Activated T-cell treated with anti-CD3 and anti-CD28 coated beads, Interleukin-2, amount 50 U/mL, for 4 hours (primary cell): ENCODE data around the gene BFSP1. TPM values are rescaled to one million over a fixed set of nuclear protein-coding genes. Genes with fewer than 3 reads are reported as not detected.

Source experiments
- ATAC-seq, 2 donors: fragments of 200-7000 bp; cut with Tn5 transposase; one replicate each; pipeline ENCODE4 v1.10.0; 2021
- DNase-seq: peaks from one replicate; pipeline ENCODE4 v3.0.0-alpha.2; 2020
- H3K27me3 Mint-ChIP-seq: one replicate; pipeline ENCODE4 v1.8.0; 2021; ENCODE audit warnings: low read depth, mixed read lengths
- H3K36me3 Mint-ChIP-seq: one replicate; pipeline ENCODE4 v1.8.0; 2022; ENCODE audit warnings: mixed read lengths; ENCODE audit not compliant: insufficient read depth
- H3K4me1 Mint-ChIP-seq: one replicate; pipeline ENCODE4 v1.8.0; 2021; ENCODE audit warnings: low read depth, mixed read lengths
- H3K4me3 Mint-ChIP-seq: one replicate; pipeline ENCODE4 v1.8.0; 2021; ENCODE audit warnings: mild to moderate bottlenecking, moderate library complexity, mixed read lengths
- H3K9me3 Mint-ChIP-seq: one replicate; pipeline ENCODE4 v1.8.0; 2021; ENCODE audit warnings: mixed read lengths
- total RNA-seq, 3 donors: library from RNA; stranded (reverse); gene quantifications; one replicate each; pipeline ENCODE4 v1.2.1, GENCODE V29; 2021

The BFSP1 gene
- total RNA-seq, 3 donors from 2014 or later = 0.15 to 0.45 (median 0.16) TPM

- H3K9me3 Mint-ChIP-seq = no peaks in the 10 kb centered on the region
- H3K27me3 Mint-ChIP-seq = no peaks in the 10 kb centered on the region
- H3K36me3 Mint-ChIP-seq = no peaks in the 10 kb centered on the region
- H3K4me3 Mint-ChIP-seq = peak overlapping the region; percentile 84
- ATAC-seq (peak; percentile 27 to 31), DNase-seq (no peak)
- peaks cover 38% of the 10 kb centered on the region for H3K4me1 Mint-ChIP-seq
These were observed 26.9 kb downstream of the BFSP1 start for GRCh38 chr20:17504066-17504897.

- Mint-ChIP-seq H3K36me3 (no peaks in the 10 kb centered on the region), H3K4me3 (no peak overlapping the region), H3K4me1 (peaks cover 38% of the 10 kb centered on the region), H3K9me3 (no peaks in the 10 kb centered on the region), H3K27me3 (no peaks in the 10 kb centered on the region)
- ATAC-seq = no peak
- no peak for DNase-seq
These were observed 27.7 kb downstream of the BFSP1 start for GRCh38 chr20:17503301-17504065.

GRCh38 chr20:17502105-17502504 lies 29.1 kb downstream of the BFSP1 start:
- ATAC-seq = no peak
- H3K9me3 Mint-ChIP-seq = no peaks in the 10 kb centered on the region
- no peak for DNase-seq
- H3K4me1 Mint-ChIP-seq = peaks cover 34% of the 10 kb centered on the region
- H3K4me3 Mint-ChIP-seq = no peak overlapping the region
- no peaks in the 10 kb centered on the region for H3K36me3 Mint-ChIP-seq
- no peaks in the 10 kb centered on the region for H3K27me3 Mint-ChIP-seq

GRCh38 chr20:17501701-17502100 lies 29.5 kb downstream of the BFSP1 start:
- H3K9me3 Mint-ChIP-seq = no peaks in the 10 kb centered on the region
- H3K4me1 Mint-ChIP-seq = peaks cover 31% of the 10 kb centered on the region
- no peak for DNase-seq
- H3K36me3 Mint-ChIP-seq = no peaks in the 10 kb centered on the region
- no peak for ATAC-seq
- H3K27me3 Mint-ChIP-seq = no peaks in the 10 kb centered on the region
- H3K4me3 Mint-ChIP-seq = no peak overlapping the region

- Mint-ChIP-seq H3K9me3 (no peaks in the 10 kb centered on the region), H3K27me3 (no peaks in the 10 kb centered on the region), H3K4me1 (peaks cover 26% of the 10 kb centered on the region), H3K4me3 (no peak overlapping the region), H3K36me3 (no peaks in the 10 kb centered on the region)
- DNase-seq (no peak), ATAC-seq (no peak)
These were observed 30.4 kb downstream of the BFSP1 start for GRCh38 chr20:17500826-17501225.

- H3K27me3 Mint-ChIP-seq = no peaks in the 10 kb centered on the region
- H3K4me3 Mint-ChIP-seq = no peak overlapping the region
- H3K36me3 Mint-ChIP-seq = no peaks in the 10 kb centered on the region
- ATAC-seq (no peak), DNase-seq (no peak)
- H3K4me1 Mint-ChIP-seq = peaks cover 20% of the 10 kb centered on the region
- no peaks in the 10 kb centered on the region for H3K9me3 Mint-ChIP-seq
These were observed 30.9 kb downstream of the BFSP1 start for GRCh38 chr20:17500271-17500670.

GRCh38 chr20:17499041-17499440 lies 32.1 kb downstream of the BFSP1 start:
- peaks cover 8% of the 10 kb centered on the region for H3K4me1 Mint-ChIP-seq
- no peak for ATAC-seq

GRCh38 chr20:17498641-17499040 lies 32.5 kb downstream of the BFSP1 start:
- Mint-ChIP-seq H3K36me3 (no peaks in the 10 kb centered on the region), H3K9me3 (no peaks in the 10 kb centered on the region), H3K4me1 (peaks cover 4% of the 10 kb centered on the region), H3K4me3 (no peak overlapping the region), H3K27me3 (no peaks in the 10 kb centered on the region)
- ATAC-seq = no peak
- DNase-seq = no peak

More at GRCh38 chr20:17499041-17499440, 32.1 kb downstream of the BFSP1 start:
- no peaks in the 10 kb centered on the region for H3K36me3 Mint-ChIP-seq
- DNase-seq = no peak
- no peaks in the 10 kb centered on the region for H3K9me3 Mint-ChIP-seq
- no peak overlapping the region for H3K4me3 Mint-ChIP-seq
- H3K27me3 Mint-ChIP-seq = no peaks in the 10 kb centered on the region

- Mint-ChIP-seq H3K36me3 (no peaks in the 10 kb centered on the region), H3K4me1 (no peaks in the 10 kb centered on the region), H3K9me3 (no peaks in the 10 kb centered on the region), H3K27me3 (no peaks in the 10 kb centered on the region), H3K4me3 (no peak overlapping the region)
- DNase-seq = no peak
- ATAC-seq = no peak
These were observed 33.2 kb downstream of the BFSP1 start for GRCh38 chr20:17497821-17498580.

GRCh38 chr20:17495826-17496225 lies 35.4 kb downstream of the BFSP1 start:
- Mint-ChIP-seq H3K36me3 (no peaks in the 10 kb centered on the region), H3K4me1 (no peaks in the 10 kb centered on the region), H3K9me3 (no peaks in the 10 kb centered on the region), H3K27me3 (no peaks in the 10 kb centered on the region), H3K4me3 (no peak overlapping the region)
- no peak for DNase-seq
- ATAC-seq = no peak

GRCh38 chr20:17494201-17494600 lies 37.0 kb downstream of the BFSP1 start:
- Mint-ChIP-seq H3K4me3 (no peak overlapping the region), H3K36me3 (no peaks in the 10 kb centered on the region), H3K27me3 (no peaks in the 10 kb centered on the region), H3K4me1 (no peaks in the 10 kb centered on the region), H3K9me3 (no peaks in the 10 kb centered on the region)
- no peak for DNase-seq
- no peak for ATAC-seq

- Mint-ChIP-seq H3K4me1 (no peaks in the 10 kb centered on the region), H3K27me3 (no peaks in the 10 kb centered on the region), H3K36me3 (no peaks in the 10 kb centered on the region), H3K4me3 (no peak overlapping the region), H3K9me3 (no peaks in the 10 kb centered on the region)
- ATAC-seq (no peak), DNase-seq (no peak)
These were observed 38.0 kb downstream of the BFSP1 start for GRCh38 chr20:17493173-17493572.

GRCh38 chr20:17491488-17491887 lies 39.7 kb downstream of the BFSP1 start:
- H3K36me3 Mint-ChIP-seq = no peaks in the 10 kb centered on the region
- DNase-seq (no peak), ATAC-seq (no peak)
- H3K4me1 Mint-ChIP-seq = no peaks in the 10 kb centered on the region
- H3K4me3 Mint-ChIP-seq = no peak overlapping the region
- no peaks in the 10 kb centered on the region for H3K9me3 Mint-ChIP-seq
- peaks cover 2% of the 10 kb centered on the region for H3K27me3 Mint-ChIP-seq

GRCh38 chr20:17491041-17491440 lies 40.1 kb downstream of the BFSP1 start:
- no peaks in the 10 kb centered on the region for H3K9me3 Mint-ChIP-seq
- no peaks in the 10 kb centered on the region for H3K4me1 Mint-ChIP-seq
- ATAC-seq (no peak), DNase-seq (no peak)
- no peak overlapping the region for H3K4me3 Mint-ChIP-seq
- no peaks in the 10 kb centered on the region for H3K36me3 Mint-ChIP-seq
- H3K27me3 Mint-ChIP-seq = peaks cover 7% of the 10 kb centered on the region
